ENCODE measurements around the gene MUS81. TPM values are rescaled to one million over a fixed set of nuclear protein-coding genes. Genes with fewer than 3 reads are reported as not detected.

MUS81 gene
- total and polyA plus RNA-seq, 9 of the 15 experiments (the other 6 are each of a cell fraction or from before 2014, with no cell fraction given) = 13.4 to 118 (median 53.7) TPM

DNA sequence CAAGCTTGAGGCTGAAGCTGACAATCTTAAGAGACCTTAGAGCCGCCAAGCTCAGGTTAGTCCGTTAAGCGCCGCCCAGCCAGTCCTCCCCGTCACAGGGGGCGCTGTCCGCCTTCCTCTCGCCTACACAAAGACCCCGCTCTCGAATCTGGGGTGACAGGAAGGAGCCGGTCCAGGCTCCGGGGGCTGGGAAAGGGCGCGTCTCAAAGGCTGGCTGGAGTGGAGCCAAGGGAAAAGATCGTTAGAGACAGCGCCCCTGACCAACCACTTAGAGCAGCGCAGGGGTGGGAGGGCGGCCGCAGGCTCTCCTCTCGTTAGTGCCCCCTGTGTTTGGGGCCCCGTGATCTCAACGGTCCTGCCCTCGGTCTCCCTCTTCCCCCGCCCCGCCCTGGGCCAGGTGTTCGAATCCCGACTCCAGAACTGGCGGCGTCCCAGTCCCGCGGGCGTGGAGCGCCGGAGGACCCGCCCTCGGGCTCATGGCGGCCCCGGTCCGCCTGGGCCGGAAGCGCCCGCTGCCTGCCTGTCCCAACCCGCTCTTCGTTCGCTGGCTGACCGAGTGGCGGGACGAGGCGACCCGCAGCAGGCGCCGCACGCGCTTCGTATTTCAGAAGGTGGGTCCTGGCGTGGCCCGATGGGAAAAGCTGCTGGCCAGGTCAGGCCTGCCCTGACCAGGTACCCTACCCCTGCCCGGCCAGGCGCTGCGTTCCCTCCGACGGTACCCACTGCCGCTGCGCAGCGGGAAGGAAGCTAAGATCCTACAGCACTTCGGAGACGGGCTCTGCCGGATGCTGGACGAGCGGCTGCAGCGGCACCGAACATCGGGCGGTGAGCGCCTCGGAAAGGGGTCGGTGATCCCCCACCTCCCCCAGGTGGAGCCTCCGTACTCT, at the start of gene MUS81 (continued):
- peak in 1 of 2 experiments; percentile 82; a peak in 2 of 4 replicates for TF ChIP-seq SIN3A (IDR thresholded peaks at IDR 0.05; ENCODE audit: borderline replicate concordance in 2 of 2, control insufficient read depth in 1 of 2, low read depth in 2 of 2, low read length in 2 of 2)
- TF ChIP-seq RBFOX2 (IDR thresholded peaks at IDR 0.05; ENCODE audit: low read depth, low read length) = peak; percentile 95
- no peak for TF ChIP-seq NFE2L1 (tag; IDR thresholded peaks at IDR 0.05; ENCODE audit: borderline replicate concordance, low read depth)
- TF ChIP-seq ZBTB8A (IDR thresholded peaks at IDR 0.05; ENCODE audit: partially characterized antibody) = no peak
- TF ChIP-seq CBX1 (IDR thresholded peaks at IDR 0.05; ENCODE audit: low read depth) = peak; percentile 64; the same call in 1 of the 2 replicates
- TF ChIP-seq, protein P1, sequence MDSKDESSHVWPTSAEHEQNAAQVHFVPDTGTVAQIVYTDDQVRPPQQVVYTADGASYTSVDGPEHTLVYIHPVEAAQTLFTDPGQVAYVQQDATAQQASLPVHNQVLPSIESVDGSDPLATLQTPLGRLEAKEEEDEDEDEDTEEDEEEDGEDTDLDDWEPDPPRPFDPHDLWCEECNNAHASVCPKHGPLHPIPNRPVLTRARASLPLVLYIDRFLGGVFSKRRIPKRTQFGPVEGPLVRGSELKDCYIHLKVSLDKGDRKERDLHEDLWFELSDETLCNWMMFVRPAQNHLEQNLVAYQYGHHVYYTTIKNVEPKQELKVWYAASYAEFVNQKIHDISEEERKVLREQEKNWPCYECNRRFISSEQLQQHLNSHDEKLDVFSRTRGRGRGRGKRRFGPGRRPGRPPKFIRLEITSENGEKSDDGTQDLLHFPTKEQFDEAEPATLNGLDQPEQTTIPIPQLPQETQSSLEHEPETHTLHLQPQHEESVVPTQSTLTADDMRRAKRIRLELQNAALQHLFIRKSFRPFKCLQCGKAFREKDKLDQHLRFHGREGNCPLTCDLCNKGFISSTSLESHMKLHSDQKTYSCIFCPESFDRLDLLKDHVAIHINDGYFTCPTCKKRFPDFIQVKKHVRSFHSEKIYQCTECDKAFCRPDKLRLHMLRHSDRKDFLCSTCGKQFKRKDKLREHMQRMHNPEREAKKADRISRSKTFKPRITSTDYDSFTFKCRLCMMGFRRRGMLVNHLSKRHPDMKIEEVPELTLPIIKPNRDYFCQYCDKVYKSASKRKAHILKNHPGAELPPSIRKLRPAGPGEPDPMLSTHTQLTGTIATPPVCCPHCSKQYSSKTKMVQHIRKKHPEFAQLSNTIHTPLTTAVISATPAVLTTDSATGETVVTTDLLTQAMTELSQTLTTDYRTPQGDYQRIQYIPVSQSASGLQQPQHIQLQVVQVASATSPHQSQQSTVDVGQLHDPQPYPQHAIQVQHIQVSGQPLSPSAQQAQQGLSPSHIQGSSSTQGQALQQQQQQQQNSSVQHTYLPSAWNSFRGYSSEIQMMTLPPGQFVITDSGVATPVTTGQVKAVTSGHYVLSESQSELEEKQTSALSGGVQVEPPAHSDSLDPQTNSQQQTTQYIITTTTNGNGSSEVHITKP (IDR thresholded peaks at IDR 0.05; ENCODE audit: partially characterized antibody) = peak; percentile 56
- TF ChIP-seq NR1H2 (CRISPR knock-in tag; IDR thresholded peaks at IDR 0.05) = 0 out of 2 replicates have a peak, but pooled peaks have one; percentile 19
- TF ChIP-seq HNRNPH1 (optimal IDR thresholded peaks at IDR 0.05; ENCODE audit: low read depth, low read length) = no peak
- TF ChIP-seq, protein P2, sequence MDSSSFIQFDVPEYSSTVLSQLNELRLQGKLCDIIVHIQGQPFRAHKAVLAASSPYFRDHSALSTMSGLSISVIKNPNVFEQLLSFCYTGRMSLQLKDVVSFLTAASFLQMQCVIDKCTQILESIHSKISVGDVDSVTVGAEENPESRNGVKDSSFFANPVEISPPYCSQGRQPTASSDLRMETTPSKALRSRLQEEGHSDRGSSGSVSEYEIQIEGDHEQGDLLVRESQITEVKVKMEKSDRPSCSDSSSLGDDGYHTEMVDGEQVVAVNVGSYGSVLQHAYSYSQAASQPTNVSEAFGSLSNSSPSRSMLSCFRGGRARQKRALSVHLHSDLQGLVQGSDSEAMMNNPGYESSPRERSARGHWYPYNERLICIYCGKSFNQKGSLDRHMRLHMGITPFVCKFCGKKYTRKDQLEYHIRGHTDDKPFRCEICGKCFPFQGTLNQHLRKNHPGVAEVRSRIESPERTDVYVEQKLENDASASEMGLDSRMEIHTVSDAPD (CRISPR knock-in tag; IDR thresholded peaks at IDR 0.05) = no peak
- TF ChIP-seq RBM22 (IDR thresholded peaks at IDR 0.05; ENCODE audit: low read depth, low read length, poor library complexity, severe bottlenecking) = peak; percentile 73
- TF ChIP-seq ETV5 (CRISPR knock-in tag; IDR thresholded peaks at IDR 0.05; ENCODE audit: low read depth) = peak; percentile 73
- 0 out of 4 replicates have a peak, but pooled peaks of 1 of the 2 experiments have one; percentile 11 for TF ChIP-seq SIX5 (IDR thresholded peaks at IDR 0.05; ENCODE audit: borderline replicate concordance in 1 of 2, insufficient read depth in 1 of 2, low read depth in 1 of 2, low read length in 2 of 2)
- TF ChIP-seq, protein P3, sequence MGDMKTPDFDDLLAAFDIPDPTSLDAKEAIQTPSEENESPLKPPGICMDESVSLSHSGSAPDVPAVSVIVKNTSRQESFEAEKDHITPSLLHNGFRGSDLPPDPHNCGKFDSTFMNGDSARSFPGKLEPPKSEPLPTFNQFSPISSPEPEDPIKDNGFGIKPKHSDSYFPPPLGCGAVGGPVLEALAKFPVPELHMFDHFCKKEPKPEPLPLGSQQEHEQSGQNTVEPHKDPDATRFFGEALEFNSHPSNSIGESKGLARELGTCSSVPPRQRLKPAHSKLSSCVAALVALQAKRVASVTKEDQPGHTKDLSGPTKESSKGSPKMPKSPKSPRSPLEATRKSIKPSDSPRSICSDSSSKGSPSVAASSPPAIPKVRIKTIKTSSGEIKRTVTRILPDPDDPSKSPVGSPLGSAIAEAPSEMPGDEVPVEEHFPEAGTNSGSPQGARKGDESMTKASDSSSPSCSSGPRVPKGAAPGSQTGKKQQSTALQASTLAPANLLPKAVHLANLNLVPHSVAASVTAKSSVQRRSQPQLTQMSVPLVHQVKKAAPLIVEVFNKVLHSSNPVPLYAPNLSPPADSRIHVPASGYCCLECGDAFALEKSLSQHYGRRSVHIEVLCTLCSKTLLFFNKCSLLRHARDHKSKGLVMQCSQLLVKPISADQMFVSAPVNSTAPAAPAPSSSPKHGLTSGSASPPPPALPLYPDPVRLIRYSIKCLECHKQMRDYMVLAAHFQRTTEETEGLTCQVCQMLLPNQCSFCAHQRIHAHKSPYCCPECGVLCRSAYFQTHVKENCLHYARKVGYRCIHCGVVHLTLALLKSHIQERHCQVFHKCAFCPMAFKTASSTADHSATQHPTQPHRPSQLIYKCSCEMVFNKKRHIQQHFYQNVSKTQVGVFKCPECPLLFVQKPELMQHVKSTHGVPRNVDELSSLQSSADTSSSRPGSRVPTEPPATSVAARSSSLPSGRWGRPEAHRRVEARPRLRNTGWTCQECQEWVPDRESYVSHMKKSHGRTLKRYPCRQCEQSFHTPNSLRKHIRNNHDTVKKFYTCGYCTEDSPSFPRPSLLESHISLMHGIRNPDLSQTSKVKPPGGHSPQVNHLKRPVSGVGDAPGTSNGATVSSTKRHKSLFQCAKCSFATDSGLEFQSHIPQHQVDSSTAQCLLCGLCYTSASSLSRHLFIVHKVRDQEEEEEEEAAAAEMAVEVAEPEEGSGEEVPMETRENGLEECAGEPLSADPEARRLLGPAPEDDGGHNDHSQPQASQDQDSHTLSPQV (IDR thresholded peaks at IDR 0.05) = 0 out of 2 replicates have a peak, but pooled peaks have one; percentile 21
- TF ChIP-seq MXI1 (IDR thresholded peaks at IDR 0.05; ENCODE audit: low read depth, low read length) = no peak
- peak; percentile 90 for TF ChIP-seq SMAD4 (CRISPR knock-in tag; conservative IDR thresholded peaks at IDR 0.05)
